ENCODE data around the gene GPR85.

GRCh38 chr7:113134025-113134424, 47.4 kb upstream of the GPR85 start:
- no peak for TF ChIP-seq POLR2A (IDR thresholded peaks at IDR 0.05; ENCODE audit: low read length)
- no peak for TF ChIP-seq GATA1 (IDR thresholded peaks at IDR 0.05; ENCODE audit: low read depth, low read length)
